HG02973 (cell line): ENCODE measurements around the gene CMIP.

Experiments
- ATAC-seq: cut with Tn5 transposase; IDR thresholded peaks from one replicate; pipeline ENCODE4 v1.9.1; 2021; ENCODE audit warnings: moderate library complexity; ENCODE audit not compliant: unreplicated experiment

Gene CMIP

GRCh38 chr16:81527477-81528178 is 83.0 kb downstream of the CMIP start:
- no peak for ATAC-seq

GRCh38 chr16:81528256-81528655 is 83.6 kb downstream of the CMIP start:
- no peak for ATAC-seq

GRCh38 chr16:81530296-81530721 is 85.7 kb downstream of the CMIP start:
- ATAC-seq, result no peak

- no peak for ATAC-seq
These were observed 86.2 kb downstream of the CMIP start for GRCh38 chr16:81530814-81531213.

- no peak for ATAC-seq
These were observed 86.8 kb downstream of the CMIP start for GRCh38 chr16:81531419-81531821.

- ATAC-seq, result no peak
These were observed 88.0 kb downstream of the CMIP start for GRCh38 chr16:81532491-81533174.

GRCh38 chr16:81533175-81533507 is 88.5 kb downstream of the CMIP start:
- ATAC-seq, result no peak

- ATAC-seq, result no peak
These were observed 91.2 kb downstream of the CMIP start for GRCh38 chr16:81535679-81536360.

GRCh38 chr16:81536648-81537047 is 92.0 kb downstream of the CMIP start:
- ATAC-seq, result no peak

GRCh38 chr16:81537721-81538561 is 93.3 kb downstream of the CMIP start:
- ATAC-seq, result no peak

- ATAC-seq, result no peak
These were observed 94.6 kb downstream of the CMIP start for GRCh38 chr16:81539009-81539758.

- ATAC-seq, result no peak
These were observed 95.3 kb downstream of the CMIP start for GRCh38 chr16:81539759-81540472.

GRCh38 chr16:81541314-81541713 is 96.7 kb downstream of the CMIP start:
- no peak for ATAC-seq

- no peak for ATAC-seq
These were observed 98.3 kb downstream of the CMIP start for GRCh38 chr16:81542609-81543570.

- ATAC-seq, result no peak
These were observed 99.0 kb downstream of the CMIP start for GRCh38 chr16:81543571-81543970.

GRCh38 chr16:81544261-81544660 is 99.7 kb downstream of the CMIP start:
- no peak for ATAC-seq

- no peak for ATAC-seq
These were observed 100.2 kb downstream of the CMIP start for GRCh38 chr16:81544700-81545271.

GRCh38 chr16:81545470-81546250 is 101.1 kb downstream of the CMIP start:
- ATAC-seq, result no peak
